ENCODE measurements around the gene SFMBT2.
A peak's percentile ranks its signal among the peaks of the same experiment; 100 is the strongest.

SFMBT2 gene

DNA sequence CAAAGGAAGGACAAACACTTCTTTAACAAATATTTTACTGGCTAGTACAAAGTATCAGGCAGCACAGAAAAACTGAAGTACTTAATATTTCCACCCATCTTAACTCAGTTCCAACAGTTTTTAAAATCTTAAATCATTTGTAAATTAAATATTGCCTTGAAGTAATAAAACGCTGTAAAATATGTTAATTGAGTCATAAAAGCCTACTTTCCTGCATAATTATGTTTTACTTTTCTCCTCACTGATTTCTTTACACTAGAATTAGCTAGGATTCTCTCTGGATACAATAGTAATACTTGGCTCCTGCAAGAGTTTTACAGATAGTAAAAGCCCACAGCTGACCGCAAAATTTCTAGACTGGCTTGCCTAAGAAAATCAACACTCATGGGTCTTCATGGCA lies 74.9 kb downstream of the SFMBT2 start:
- H4K91ac ChIP-seq (ENCODE audit: low read depth, low read length) = no peak overlapping the region
- H2BK5ac ChIP-seq (ENCODE audit: low read depth, low read length, poor library complexity) = no peak overlapping the region
- H3K9me3 ChIP-seq (ENCODE audit: insufficient read depth, low read depth, low read length) = no peaks in the 10 kb centered on the region
- H3K27me3 ChIP-seq (ENCODE audit: insufficient read depth, low read length) = no peaks in the 10 kb centered on the region
- no peak overlapping the region for H4K8ac ChIP-seq (ENCODE audit: low read depth, low read length)
- H3K4me2 ChIP-seq (ENCODE audit: low read length) = no peak overlapping the region
- no peaks in the 10 kb centered on the region for H3K36me3 ChIP-seq (ENCODE audit: control insufficient read depth in 1 of 2, insufficient read depth in 2 of 2, low read length in 2 of 2)
- H3K18ac ChIP-seq (ENCODE audit: low read length) = no peak overlapping the region
- no peak overlapping the region for H2BK12ac ChIP-seq (ENCODE audit: low read length)
- no peak overlapping the region for H3K23ac ChIP-seq (ENCODE audit: low read length)
- no peak overlapping the region for H3K9ac ChIP-seq (ENCODE audit: low read length)
- H3K4me3 ChIP-seq (ENCODE audit: low read depth, low read length) = no peak overlapping the region
- H3K14ac ChIP-seq (ENCODE audit: low read length) = no peak overlapping the region
- no peaks in the 10 kb centered on the region for H3K79me2 ChIP-seq (ENCODE audit: control insufficient read depth, insufficient read depth, low read length, poor library complexity)
- no peak overlapping the region for H3K4ac ChIP-seq (ENCODE audit: low read depth, low read length)
- no peak overlapping the region for H2AFZ ChIP-seq (ENCODE audit: insufficient read depth, low read length, poor library complexity)
- H2BK120ac ChIP-seq (ENCODE audit: insufficient read depth, low read length, poor library complexity) = no peak overlapping the region
- H2AK5ac ChIP-seq (ENCODE audit: low read length) = no peak overlapping the region
- DNase-seq = no peak
- no CpG with 5 or more reads among the region's 2 CpGs for WGBS (ENCODE audit: extremely low coverage, insufficient coverage, insufficient read length)
- H4K12ac ChIP-seq (ENCODE audit: low read depth, low read length) = no peak overlapping the region
- no peaks in the 10 kb centered on the region for H3K4me1 ChIP-seq (ENCODE audit: control insufficient read depth in 1 of 2, insufficient read depth in 2 of 2, low read length in 2 of 2)
- no peaks in the 10 kb centered on the region for H3K79me1 ChIP-seq (ENCODE audit: low read length)
- no peak overlapping the region for H3K27ac ChIP-seq (ENCODE audit: low read depth, low read length)

DNA sequence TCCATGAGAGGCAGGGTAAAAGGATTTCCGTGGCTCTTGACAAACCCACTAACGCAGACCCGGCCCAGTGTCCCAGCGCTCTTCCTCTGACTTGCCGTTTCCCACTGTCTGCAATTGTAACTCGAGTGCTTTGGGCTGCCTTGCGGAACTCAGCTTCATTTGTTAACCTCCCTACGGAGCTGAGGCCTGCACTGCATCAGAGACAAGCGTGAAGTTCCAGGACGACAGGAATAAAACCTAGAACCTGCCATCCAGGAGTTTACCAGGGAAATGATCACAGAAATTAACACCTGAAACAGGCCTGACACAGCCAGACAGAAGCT lies 76.2 kb downstream of the SFMBT2 start:
- no peak overlapping the region for H4K91ac ChIP-seq (ENCODE audit: low read depth, low read length)
- no peak overlapping the region for H3K18ac ChIP-seq (ENCODE audit: low read length)
- no peak overlapping the region for H2AFZ ChIP-seq (ENCODE audit: insufficient read depth, low read length, poor library complexity)
- no peak overlapping the region for H2BK12ac ChIP-seq (ENCODE audit: low read length)
- no peaks in the 10 kb centered on the region for H3K79me2 ChIP-seq (ENCODE audit: control insufficient read depth, insufficient read depth, low read length, poor library complexity)
- H3K4me2 ChIP-seq (ENCODE audit: low read length) = no peak overlapping the region
- H3K27ac ChIP-seq (ENCODE audit: low read depth, low read length) = no peak overlapping the region
- no peak overlapping the region for H2BK120ac ChIP-seq (ENCODE audit: insufficient read depth, low read length, poor library complexity)
- WGBS (ENCODE audit: extremely low coverage, insufficient coverage, insufficient read length) = no CpG with 5 or more reads among the region's 10 CpGs
- H2AK5ac ChIP-seq (ENCODE audit: low read length) = no peak overlapping the region
- H3K9me3 ChIP-seq (ENCODE audit: insufficient read depth, low read depth, low read length) = no peaks in the 10 kb centered on the region
- H3K4me3 ChIP-seq (ENCODE audit: low read depth, low read length) = no peak overlapping the region
- no peak for DNase-seq
- H3K9ac ChIP-seq (ENCODE audit: low read length) = no peak overlapping the region
- H3K4me1 ChIP-seq (ENCODE audit: control insufficient read depth in 1 of 2, insufficient read depth in 2 of 2, low read length in 2 of 2) = no peaks in the 10 kb centered on the region
- H3K23ac ChIP-seq (ENCODE audit: low read length) = no peak overlapping the region
- no peak overlapping the region for H3K4ac ChIP-seq (ENCODE audit: low read depth, low read length)
- no peak overlapping the region for H3K14ac ChIP-seq (ENCODE audit: low read length)
- no peak overlapping the region for H4K8ac ChIP-seq (ENCODE audit: low read depth, low read length)
- no peaks in the 10 kb centered on the region for H3K27me3 ChIP-seq (ENCODE audit: insufficient read depth, low read length)
- no peaks in the 10 kb centered on the region for H3K36me3 ChIP-seq (ENCODE audit: control insufficient read depth in 1 of 2, insufficient read depth in 2 of 2, low read length in 2 of 2)
- no peaks in the 10 kb centered on the region for H3K79me1 ChIP-seq (ENCODE audit: low read length)
- H4K12ac ChIP-seq (ENCODE audit: low read depth, low read length) = no peak overlapping the region
- no peak overlapping the region for H2BK5ac ChIP-seq (ENCODE audit: low read depth, low read length, poor library complexity)

DNA sequence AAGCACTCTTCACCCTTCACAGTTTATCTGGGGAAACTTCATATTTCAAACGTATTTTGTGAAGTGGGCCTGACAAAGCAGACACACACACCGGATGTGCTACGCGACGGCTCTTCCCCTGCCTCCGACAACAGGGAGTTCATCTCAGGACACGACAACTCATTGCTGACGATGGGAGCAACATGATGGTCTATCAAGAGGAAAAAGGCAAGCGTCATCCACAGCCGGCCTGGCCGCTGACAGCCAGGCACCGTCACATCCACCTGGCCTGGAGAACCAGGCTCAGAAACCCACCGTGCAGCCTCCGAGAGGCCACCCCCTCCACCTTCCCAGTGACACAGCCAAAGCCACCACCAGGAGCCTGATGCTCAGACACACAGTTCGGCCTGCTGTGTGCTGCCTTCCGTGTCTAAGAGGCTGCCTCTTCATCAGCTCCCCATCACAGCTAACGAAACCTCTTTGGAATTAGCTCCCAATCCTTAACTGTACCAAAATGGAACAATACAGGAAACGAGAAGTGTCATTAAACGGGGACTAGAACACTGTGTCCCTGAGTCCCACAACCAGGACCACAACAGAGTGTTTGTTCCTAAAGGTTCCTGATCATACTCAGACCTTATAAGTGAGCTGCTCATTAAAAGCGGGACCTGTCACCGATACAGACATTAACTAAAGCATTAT lies 76.7 kb downstream of the SFMBT2 start:
- H3K18ac ChIP-seq (ENCODE audit: low read length) = no peak overlapping the region
- no peak overlapping the region for H2AK5ac ChIP-seq (ENCODE audit: low read length)
- no peaks in the 10 kb centered on the region for H3K79me1 ChIP-seq (ENCODE audit: low read length)
- H3K4ac ChIP-seq (ENCODE audit: low read depth, low read length) = no peak overlapping the region
- H3K9ac ChIP-seq (ENCODE audit: low read length) = no peak overlapping the region
- no peak overlapping the region for H3K4me3 ChIP-seq (ENCODE audit: low read depth, low read length)
- H3K79me2 ChIP-seq (ENCODE audit: control insufficient read depth, insufficient read depth, low read length, poor library complexity) = no peaks in the 10 kb centered on the region
- H4K8ac ChIP-seq (ENCODE audit: low read depth, low read length) = no peak overlapping the region
- H4K12ac ChIP-seq (ENCODE audit: low read depth, low read length) = no peak overlapping the region
- H3K14ac ChIP-seq (ENCODE audit: low read length) = peak overlapping the region; percentile 21
- peaks cover 3% of the 10 kb centered on the region for H3K9me3 ChIP-seq (ENCODE audit: insufficient read depth, low read depth, low read length)
- WGBS (ENCODE audit: extremely low coverage, insufficient coverage, insufficient read length) = no CpG with 5 or more reads among the region's 21 CpGs
- no peak for DNase-seq
- no peak overlapping the region for H2AFZ ChIP-seq (ENCODE audit: insufficient read depth, low read length, poor library complexity)
- H3K36me3 ChIP-seq (ENCODE audit: control insufficient read depth in 1 of 2, insufficient read depth in 2 of 2, low read length in 2 of 2) = no peaks in the 10 kb centered on the region
- no peaks in the 10 kb centered on the region for H3K27me3 ChIP-seq (ENCODE audit: insufficient read depth, low read length)
- H2BK120ac ChIP-seq (ENCODE audit: insufficient read depth, low read length, poor library complexity) = no peak overlapping the region
- H3K4me1 ChIP-seq (ENCODE audit: control insufficient read depth in 1 of 2, insufficient read depth in 2 of 2, low read length in 2 of 2) = no peaks in the 10 kb centered on the region
- no peak overlapping the region for H4K91ac ChIP-seq (ENCODE audit: low read depth, low read length)
- H2BK12ac ChIP-seq (ENCODE audit: low read length) = no peak overlapping the region
- no peak overlapping the region for H3K27ac ChIP-seq (ENCODE audit: low read depth, low read length)
- no peak overlapping the region for H3K23ac ChIP-seq (ENCODE audit: low read length)
- H2BK5ac ChIP-seq (ENCODE audit: low read depth, low read length, poor library complexity) = no peak overlapping the region
- no peak overlapping the region for H3K4me2 ChIP-seq (ENCODE audit: low read length)

DNA sequence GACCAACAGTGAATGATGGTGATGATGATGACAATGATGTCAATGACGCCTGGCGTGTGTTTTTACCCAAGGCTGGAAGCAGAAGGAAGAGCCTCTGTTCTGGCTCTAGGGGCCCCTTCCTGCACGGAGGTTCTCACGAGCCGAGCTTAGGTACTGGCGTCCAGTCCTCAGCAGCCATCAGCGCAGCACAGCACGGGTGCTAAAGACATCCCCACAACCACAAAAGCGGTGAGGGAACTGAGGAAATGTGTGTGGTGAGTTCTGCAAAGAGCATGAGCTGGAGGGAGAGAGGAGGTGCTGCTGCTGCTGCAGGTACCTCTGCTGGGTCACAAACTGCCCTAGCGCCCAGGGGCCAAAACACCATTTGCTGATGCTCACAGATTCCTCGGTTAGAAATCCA lies 81.6 kb downstream of the SFMBT2 start:
- no peak overlapping the region for H3K14ac ChIP-seq (ENCODE audit: low read length)
- no peak overlapping the region for H2BK5ac ChIP-seq (ENCODE audit: low read depth, low read length, poor library complexity)
- no peak overlapping the region for H2AK5ac ChIP-seq (ENCODE audit: low read length)
- no peak overlapping the region for H4K12ac ChIP-seq (ENCODE audit: low read depth, low read length)
- peaks cover 0 to 2% of the 10 kb centered on the region in 2 experiments for H3K36me3 ChIP-seq (ENCODE audit: control insufficient read depth in 1 of 2, insufficient read depth in 2 of 2, low read length in 2 of 2)
- H3K9ac ChIP-seq (ENCODE audit: low read length) = no peak overlapping the region
- no peaks in the 10 kb centered on the region for H3K79me1 ChIP-seq (ENCODE audit: low read length)
- H3K27ac ChIP-seq (ENCODE audit: low read depth, low read length) = no peak overlapping the region
- H3K4me3 ChIP-seq (ENCODE audit: low read depth, low read length) = no peak overlapping the region
- H3K9me3 ChIP-seq (ENCODE audit: insufficient read depth, low read depth, low read length) = peaks cover 5% of the 10 kb centered on the region
- no peak overlapping the region for H3K4ac ChIP-seq (ENCODE audit: low read depth, low read length)
- no peak for DNase-seq
- no peaks in the 10 kb centered on the region for H3K4me1 ChIP-seq (ENCODE audit: control insufficient read depth in 1 of 2, insufficient read depth in 2 of 2, low read length in 2 of 2)
- no peak overlapping the region for H2AFZ ChIP-seq (ENCODE audit: insufficient read depth, low read length, poor library complexity)
- no peaks in the 10 kb centered on the region for H3K79me2 ChIP-seq (ENCODE audit: control insufficient read depth, insufficient read depth, low read length, poor library complexity)
- H4K91ac ChIP-seq (ENCODE audit: low read depth, low read length) = no peak overlapping the region
- no peak overlapping the region for H2BK120ac ChIP-seq (ENCODE audit: insufficient read depth, low read length, poor library complexity)
- no peaks in the 10 kb centered on the region for H3K27me3 ChIP-seq (ENCODE audit: insufficient read depth, low read length)
- no peak overlapping the region for H2BK12ac ChIP-seq (ENCODE audit: low read length)
- no CpG with 5 or more reads among the region's 11 CpGs for WGBS (ENCODE audit: extremely low coverage, insufficient coverage, insufficient read length)
- H3K23ac ChIP-seq (ENCODE audit: low read length) = no peak overlapping the region
- H3K4me2 ChIP-seq (ENCODE audit: low read length) = no peak overlapping the region
- H3K18ac ChIP-seq (ENCODE audit: low read length) = no peak overlapping the region
- H4K8ac ChIP-seq (ENCODE audit: low read depth, low read length) = no peak overlapping the region

All from trophoblast cell (in vitro differentiated cells and primary cell).